ENCODE data around the gene TIMM29.

DNA sequence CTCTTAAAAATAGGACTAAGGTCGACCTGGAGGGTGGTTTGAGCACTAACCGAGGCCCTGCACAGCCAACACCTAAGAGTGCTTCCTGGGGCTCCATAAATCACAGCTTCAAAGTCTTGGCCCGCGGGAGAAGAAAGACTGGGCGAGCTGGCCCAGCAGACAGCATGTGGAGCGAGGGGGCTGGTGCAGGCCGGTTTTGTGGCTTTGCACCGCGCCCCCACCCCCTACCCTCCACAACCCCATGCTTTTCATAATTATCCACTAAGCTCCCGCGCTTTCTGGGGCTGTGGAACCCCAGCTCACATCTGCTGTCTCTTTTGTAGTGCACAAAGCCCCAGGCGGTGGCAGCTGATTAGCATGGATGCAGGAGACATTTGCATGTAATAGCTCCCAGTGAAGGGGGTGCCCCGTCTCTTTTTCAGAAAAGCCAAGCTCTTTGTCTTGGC is 40.2 kb upstream of the TIMM29 start:
- TF ChIP-seq CTCF (IDR thresholded peaks at IDR 0.05), result no peak
- no peak for TF ChIP-seq EZH2 (IDR thresholded peaks at IDR 0.05; ENCODE audit: borderline replicate concordance, insufficient read depth, low read depth, low read length, poor library complexity, severe bottlenecking)

Data from B cell (primary cell).